ENCODE measurements around the gene ABHD16A.
A peak's percentile ranks its signal among the peaks of the same experiment; 100 is the strongest.

Gene ABHD16A

DNA sequence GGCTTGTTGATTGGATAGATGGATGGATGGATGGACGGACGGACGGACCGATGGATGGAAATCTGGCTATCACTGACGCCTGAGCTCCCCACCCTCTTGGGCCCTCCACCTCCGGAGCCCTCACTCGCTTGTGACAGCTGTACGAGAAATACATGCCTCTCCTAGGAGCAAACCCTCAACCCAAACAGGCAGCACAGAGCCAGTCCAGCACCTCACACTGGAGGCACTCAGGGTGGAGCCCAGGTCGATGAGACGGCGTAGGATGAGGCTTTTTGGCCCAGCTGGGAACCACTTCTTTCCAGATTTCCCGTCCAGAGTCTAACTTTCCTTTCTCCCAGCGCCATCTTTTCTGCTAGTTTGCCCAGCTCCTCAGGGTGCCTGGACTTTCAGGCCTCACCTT lies 19.5 kb downstream of the ABHD16A start:
- Histone ChIP-seq H4K20me1 (peaks cover 0 to 22% (median 0%) of the 10 kb centered on the region in 11 experiments; a peak in 4 of 22 replicates), H3K9me3 (replicated peaks in 1 of 11) (no peaks in the 10 kb centered on the region), H3K9ac (no peak overlapping the region), H3K4me3 (no peak overlapping the region), H3K4me1 (peaks cover 21 to 43% (median 38%) of the 10 kb centered on the region in 10 experiments), H3K27ac (no peak overlapping the region), H3K27me3 (no peaks in the 10 kb centered on the region), H3K4me2 (no peak overlapping the region), H3K36me3 (peaks cover 48 to 60% (median 55%) of the 10 kb centered on the region in 11 experiments)
- no peak for TF ChIP-seq Cebpa-rat (IDR thresholded peaks at IDR 0.05)

DNA sequence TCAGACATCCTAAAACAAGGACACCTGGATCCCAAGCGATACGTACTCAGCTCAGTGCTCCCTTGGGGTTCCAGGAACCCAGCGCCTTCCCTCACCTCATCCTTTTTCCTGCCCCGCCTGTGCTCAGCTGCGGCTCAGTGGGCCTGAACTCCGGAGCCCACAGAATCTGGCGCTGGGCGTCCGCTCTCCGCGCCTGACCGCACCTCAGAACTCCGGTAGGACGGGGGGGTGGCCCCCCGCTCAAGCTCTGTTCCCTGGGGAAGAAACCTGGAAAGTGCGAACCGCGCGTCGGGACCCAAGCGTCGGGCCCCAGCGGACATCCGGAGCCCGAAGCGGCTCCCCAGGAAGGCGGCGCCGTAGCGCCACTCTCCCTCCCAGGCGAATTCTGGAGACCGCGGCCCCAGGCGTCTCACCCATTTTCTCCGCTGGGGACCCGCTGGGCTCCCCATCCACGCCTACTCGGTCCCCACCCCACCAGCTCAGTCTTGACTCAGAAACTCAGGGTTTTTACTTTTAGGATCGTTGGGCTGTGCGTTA lies 21.9 kb downstream of the ABHD16A start:
- peak overlapping the region; percentile 39 to 70 (median 58) for H3K4me3 ChIP-seq
- no peaks in the 10 kb centered on the region for H3K9me3 ChIP-seq (replicated peaks in 1 of 11)
- H4K20me1 ChIP-seq = peaks cover 0 to 34% (median 0%) of the 10 kb centered on the region in 11 experiments; a peak in 3 of 22 replicates
- H3K4me2 ChIP-seq = peak overlapping the region; percentile 90 to 99 (median 96)
- peaks cover 24 to 36% (median 31%) of the 10 kb centered on the region in 11 experiments for H3K36me3 ChIP-seq
- no peak for TF ChIP-seq Cebpa-rat (IDR thresholded peaks at IDR 0.05)
- H3K4me1 ChIP-seq = peaks cover 28 to 60% (median 53%) of the 10 kb centered on the region in 10 experiments
- H3K9ac ChIP-seq = peak overlapping the region; percentile 58 to 81 (median 74)
- H3K27me3 ChIP-seq = no peaks in the 10 kb centered on the region
- peak overlapping the region; percentile 47 to 79 (median 70); a peak in 21 of 22 replicates for H3K27ac ChIP-seq

DNA sequence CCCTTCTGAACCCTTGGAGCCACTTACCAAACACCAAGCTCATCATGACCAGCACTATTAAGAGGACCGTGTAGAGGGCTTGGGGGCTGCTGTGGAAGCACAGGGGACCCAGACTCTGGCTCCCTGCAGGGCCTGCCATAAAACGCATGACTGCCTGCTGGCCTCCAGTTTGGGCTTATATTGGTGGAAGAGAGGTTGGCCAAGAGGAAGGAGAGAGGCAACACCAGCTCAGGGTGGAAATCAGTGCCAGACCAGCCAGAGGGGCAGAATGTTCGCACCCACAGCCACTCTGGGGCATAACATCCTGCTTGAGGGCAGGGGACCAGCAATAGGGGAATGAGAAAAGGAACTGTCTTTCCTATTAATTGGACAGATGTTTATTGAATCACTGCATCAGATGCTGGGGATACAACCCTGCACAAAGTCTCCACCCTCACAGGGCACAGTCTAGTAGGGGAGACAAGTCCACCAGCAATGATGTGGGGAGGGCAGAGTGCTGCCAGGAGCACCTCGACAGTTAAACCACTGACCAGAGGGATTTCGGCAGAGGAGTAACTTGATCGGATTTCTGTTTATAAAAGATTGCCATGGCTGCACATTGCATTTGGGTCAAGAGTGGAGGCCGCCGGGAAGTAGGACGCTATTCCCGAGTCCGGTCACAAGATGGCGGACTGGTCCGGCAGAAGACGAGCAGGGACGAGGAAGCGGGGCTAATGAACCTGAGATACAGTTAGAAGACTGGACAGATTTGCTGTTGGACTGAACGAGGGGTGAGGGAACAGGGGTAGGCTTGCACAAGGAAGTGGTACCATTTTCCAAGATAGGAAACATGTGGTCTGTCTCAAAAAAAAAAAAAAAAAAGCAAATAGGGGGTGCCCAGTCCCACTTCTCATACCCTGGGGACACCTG lies 22.6 kb downstream of the ABHD16A start, which contains the start of gene LY6G5C:
TSS of gene LY6G5C (minus strand) at position 842 of the 909 bp plus-strand sequence. CDS start at position 148, 694 bp downstream.
- peak within 1 kb of the TSS; percentile 47 to 79 (median 70); a peak in 21 of 22 replicates for H3K27ac ChIP-seq
- H3K4me3 ChIP-seq = peak within 1 kb of the TSS; percentile 39 to 70 (median 58)
- H3K4me2 ChIP-seq = peak within 1 kb of the TSS; percentile 90 to 99 (median 96)
- H3K27me3 ChIP-seq = no peaks in the 10 kb centered on the region
- no peak for TF ChIP-seq Cebpa-rat (IDR thresholded peaks at IDR 0.05)
- no peaks in the 10 kb centered on the region for H3K9me3 ChIP-seq (replicated peaks in 1 of 11)
- peaks cover 35 to 64% (median 57%) of the 10 kb centered on the region in 10 experiments for H3K4me1 ChIP-seq
- peaks cover 19 to 29% (median 24%) of the 10 kb centered on the region in 11 experiments for H3K36me3 ChIP-seq
- H4K20me1 ChIP-seq = peaks cover 0 to 37% (median 0%) of the 10 kb centered on the region in 11 experiments; a peak in 6 of 22 replicates
- peak within 1 kb of the TSS; percentile 58 to 81 (median 74) for H3K9ac ChIP-seq

DNA sequence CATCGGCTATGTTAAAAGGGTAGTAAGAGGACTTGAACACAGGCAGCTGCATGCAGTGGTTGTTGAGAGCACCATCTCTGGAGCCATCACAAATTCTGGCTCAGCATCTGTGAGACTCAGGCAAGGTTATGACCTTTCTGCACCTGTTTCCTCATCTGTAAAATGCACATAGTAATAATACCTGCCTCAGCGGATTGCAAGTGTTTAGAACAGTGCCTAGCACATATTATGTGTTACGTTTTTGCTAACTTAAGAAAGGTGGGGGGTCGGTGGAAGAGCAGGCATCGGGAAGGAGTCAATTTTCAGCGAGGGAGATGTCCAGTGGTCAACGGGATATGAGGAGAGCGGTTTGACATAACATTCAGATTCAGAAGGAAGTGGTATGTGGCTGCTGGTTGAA lies 25.2 kb downstream of the ABHD16A start:
- Histone ChIP-seq H3K27ac (no peak overlapping the region), H3K4me2 (peak overlapping the region in 7 of 11 experiments; percentile 1 to 99 (median 22); a peak in 8 of 22 replicates), H3K4me3 (no peak overlapping the region), H3K27me3 (no peaks in the 10 kb centered on the region), H3K36me3 (peaks cover 10 to 30% (median 20%) of the 10 kb centered on the region in 11 experiments), H3K4me1 (peaks cover 36 to 64% (median 57%) of the 10 kb centered on the region in 10 experiments), H3K9ac (no peak overlapping the region), H3K9me3 (replicated peaks in 1 of 11) (no peaks in the 10 kb centered on the region), H4K20me1 (peaks cover 0 to 52% (median 7%) of the 10 kb centered on the region in 11 experiments; a peak in 8 of 22 replicates)
- no peak for TF ChIP-seq Cebpa-rat (IDR thresholded peaks at IDR 0.05)

- peak overlapping the region in 7 of 11 experiments; percentile 16 to 59 (median 32); a peak in 10 of 22 replicates for H3K4me2 ChIP-seq
- no peaks in the 10 kb centered on the region for H3K9me3 ChIP-seq (replicated peaks in 1 of 11)
- TF ChIP-seq Cebpa-rat (IDR thresholded peaks at IDR 0.05) = no peak
- H3K4me1 ChIP-seq = peaks cover 35 to 56% (median 51%) of the 10 kb centered on the region in 10 experiments
- H3K27me3 ChIP-seq = no peaks in the 10 kb centered on the region
- peaks cover 21 to 38% (median 29%) of the 10 kb centered on the region in 11 experiments for H3K36me3 ChIP-seq
- H3K9ac ChIP-seq = 0 out of 22 replicates have a peak overlapping the region, but pooled peaks of 1 of the 11 experiments have one; percentile 29
- H3K4me3 ChIP-seq = no peak overlapping the region
- peaks cover 0 to 59% (median 10%) of the 10 kb centered on the region in 11 experiments; a peak in 12 of 22 replicates for H4K20me1 ChIP-seq
- no peak overlapping the region for H3K27ac ChIP-seq
Measured at GRCh38 chr6:31676904-31677303, 26.2 kb downstream of the ABHD16A start.

DNA sequence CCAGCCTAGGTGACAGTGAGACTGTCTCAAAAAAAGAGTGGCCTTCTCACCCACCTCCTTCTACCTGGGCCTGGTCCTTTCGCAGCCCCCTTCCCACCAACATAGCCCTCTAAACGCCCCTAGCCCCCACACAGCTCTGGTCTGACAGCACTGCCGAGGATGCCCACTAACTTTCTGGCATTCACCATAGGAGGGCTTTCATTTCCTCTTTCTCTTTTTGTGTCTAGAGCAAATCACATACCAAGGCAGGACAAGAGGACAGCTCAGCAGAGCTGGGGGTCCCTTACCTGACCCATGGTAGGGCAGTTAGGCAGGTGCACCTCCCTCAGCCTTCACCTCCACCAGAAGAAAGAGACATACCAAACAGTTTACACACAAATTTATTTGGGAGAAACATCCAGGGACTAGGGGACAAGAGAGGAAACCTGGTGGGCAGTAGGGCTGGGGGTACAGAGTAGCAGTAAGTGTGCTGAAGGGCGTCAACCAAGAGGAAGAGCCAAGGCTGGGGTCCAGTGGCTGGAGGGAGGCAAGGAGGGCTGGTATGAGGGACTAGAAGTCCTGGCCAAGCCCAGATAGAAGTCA lies 26.7 kb downstream of the ABHD16A start:
- H3K4me1 ChIP-seq = peaks cover 30 to 51% (median 46%) of the 10 kb centered on the region in 10 experiments
- H3K4me2 ChIP-seq = peak overlapping the region; percentile 7 to 59 (median 21); a peak in 15 of 22 replicates
- H3K36me3 ChIP-seq = peaks cover 26 to 43% (median 34%) of the 10 kb centered on the region in 11 experiments
- H3K4me3 ChIP-seq = no peak overlapping the region
- H3K9me3 ChIP-seq (replicated peaks in 1 of 11) = no peaks in the 10 kb centered on the region
- TF ChIP-seq Cebpa-rat (IDR thresholded peaks at IDR 0.05) = no peak
- no peak overlapping the region for H3K27ac ChIP-seq
- peak overlapping the region in 2 of 11 experiments; percentile 1 to 29; a peak in 2 of 22 replicates for H3K9ac ChIP-seq
- no peaks in the 10 kb centered on the region for H3K27me3 ChIP-seq
- H4K20me1 ChIP-seq = peaks cover 0 to 64% (median 11%) of the 10 kb centered on the region in 11 experiments; a peak in 12 of 22 replicates

GRCh38 chr6:31669676-31670075 lies 33.4 kb downstream of the ABHD16A start, which contains the start of gene LY6G5B:
Gene LY6G5B (plus strand): TSS chr6:31669976. CDS start chr6:31670951, 975 bp downstream.
- H3K9me3 ChIP-seq (replicated peaks in 1 of 11) = no peaks in the 10 kb centered on the region
- H4K20me1 ChIP-seq = peaks cover 2 to 70% (median 36%) of the 10 kb centered on the region in 11 experiments; a peak in 17 of 22 replicates
- 0 out of 22 replicates have a peak within 1 kb of the TSS, but pooled peaks of 1 of the 11 experiments have one; percentile 84 for H3K4me2 ChIP-seq
- peaks cover 73 to 82% (median 76%) of the 10 kb centered on the region in 11 experiments for H3K36me3 ChIP-seq
- H3K4me1 ChIP-seq = peaks cover 11 to 32% (median 20%) of the 10 kb centered on the region in 10 experiments
- H3K27ac ChIP-seq = no peak within 1 kb of the TSS
- TF ChIP-seq Cebpa-rat (IDR thresholded peaks at IDR 0.05) = no peak
- H3K9ac ChIP-seq = peak within 1 kb of the TSS in 8 of 11 experiments; percentile 3 to 94 (median 26); a peak in 6 of 22 replicates
- H3K27me3 ChIP-seq = no peaks in the 10 kb centered on the region
- no peak within 1 kb of the TSS for H3K4me3 ChIP-seq

GRCh38 chr6:31666337-31666965 lies 36.7 kb downstream of the ABHD16A start:
- peak overlapping the region; percentile 89 to 97 (median 94) for H3K9ac ChIP-seq
- TF ChIP-seq Cebpa-rat (IDR thresholded peaks at IDR 0.05) = no peak
- H3K36me3 ChIP-seq = peaks cover 49 to 75% (median 65%) of the 10 kb centered on the region in 11 experiments
- H3K4me2 ChIP-seq = peak overlapping the region; percentile 78 to 98 (median 92)
- H3K4me3 ChIP-seq = peak overlapping the region; percentile 77 to 97 (median 95)
- no peaks in the 10 kb centered on the region for H3K27me3 ChIP-seq
- H4K20me1 ChIP-seq = peaks cover 2 to 51% (median 31%) of the 10 kb centered on the region in 11 experiments; a peak in 17 of 22 replicates
- peak overlapping the region; percentile 66 to 99 (median 93) for H3K27ac ChIP-seq
- peaks cover 40 to 61% (median 49%) of the 10 kb centered on the region in 10 experiments for H3K4me1 ChIP-seq
- H3K9me3 ChIP-seq (replicated peaks in 1 of 11) = no peaks in the 10 kb centered on the region

Measured in BLaER1 treated with 17β-estradiol and CSF1 and Interleukin-3, amounts not matched to agents 10 nM and 100 nM (cell line).